Activated CD8-positive, alpha-beta memory T cell treated with anti-CD3 and anti-CD28 coated beads for 1 hour (primary cell): ENCODE measurements around the gene ZNF418.

Source experiments
- DNase-seq, 2 donors: peaks; one replicate each; pipeline ENCODE4 v3.0.0-alpha.2; 2020; ENCODE audit warnings: low read depth in 1 of 2; ENCODE audit errors: extremely low read depth in 1 of 2

Gene ZNF418

DNA sequence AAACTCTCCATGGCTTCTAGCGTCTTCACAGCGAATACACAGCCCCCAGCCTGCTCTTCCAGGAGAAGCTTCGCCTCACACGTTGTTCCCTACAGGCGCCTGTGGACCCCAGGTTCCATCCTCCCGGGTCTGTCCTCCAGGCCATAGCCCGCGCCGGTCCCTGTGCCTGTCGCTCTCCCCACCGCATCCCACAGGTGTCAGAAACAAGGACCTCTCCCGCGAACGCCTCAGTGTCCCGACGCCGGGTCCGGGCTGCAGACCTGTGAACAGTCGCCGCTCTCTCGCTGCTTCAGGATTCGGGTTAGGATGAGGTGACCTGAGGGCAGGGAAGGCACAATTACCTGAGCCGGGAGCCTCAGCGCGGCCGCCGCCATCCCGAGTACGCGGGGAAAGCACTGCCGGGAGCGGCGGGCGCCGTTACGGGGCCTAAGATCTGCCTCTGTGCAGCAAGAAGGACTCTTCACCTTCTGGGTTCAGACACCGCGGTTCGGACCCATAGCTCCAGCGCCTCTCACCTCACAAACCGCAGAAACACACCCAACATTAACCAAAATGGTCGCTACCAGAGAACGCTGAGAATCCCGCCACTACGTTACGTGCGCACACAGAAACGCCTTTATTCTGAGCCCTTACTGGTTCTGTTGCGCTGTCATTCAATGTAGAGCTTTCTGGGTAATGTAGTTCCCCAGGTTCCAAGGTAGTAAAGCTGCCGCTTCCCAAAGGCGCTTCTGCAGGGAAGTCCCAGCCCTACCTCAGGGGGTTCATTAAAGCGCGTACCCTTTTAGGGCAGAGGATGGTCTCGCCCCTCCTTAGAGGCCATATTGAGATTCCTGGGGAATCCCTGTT, at the start of gene ZNF418:
Gene ZNF418 (minus strand): TSS at position 583 of the 846 bp plus-strand sequence. CDS start 1,580 bp downstream, outside the sequence.
- peak in 1 of 2 donors; percentile 3 for DNase-seq

DNA sequence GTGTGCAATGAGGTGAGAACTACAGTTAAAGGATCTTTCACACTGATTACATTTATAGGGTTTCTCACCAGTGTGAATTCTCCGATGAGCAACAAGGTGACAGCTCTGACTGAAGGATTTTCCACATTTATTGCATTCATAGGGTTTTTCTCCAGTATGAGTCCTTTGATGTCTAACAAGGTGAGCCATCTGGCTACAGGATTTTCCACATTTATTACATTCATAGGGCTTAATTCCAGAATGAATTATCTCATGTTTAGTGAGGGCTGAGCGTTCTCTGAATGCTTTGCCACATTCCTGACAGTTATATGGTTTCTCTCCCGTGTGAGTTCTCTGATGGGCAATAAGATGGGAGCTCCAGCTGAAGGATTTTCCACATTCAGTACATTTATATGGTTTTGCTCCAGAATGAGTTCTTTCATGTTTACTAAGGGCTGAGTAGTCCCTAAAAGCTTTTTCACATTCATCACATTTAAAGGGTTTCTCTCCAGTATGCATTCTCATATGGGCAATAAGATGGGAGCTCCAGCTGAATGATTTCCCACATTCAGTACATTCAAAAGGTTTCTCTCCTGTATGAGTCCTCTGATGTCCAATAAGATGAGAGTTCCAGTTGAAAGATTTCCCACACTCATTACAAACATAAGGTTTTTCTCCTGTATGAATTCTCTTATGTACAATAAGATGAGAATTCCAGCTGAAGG, 43.5 kb upstream of the ZNF418 start:
- no peak for DNase-seq

GRCh38 chr19:57974434-57974833, 39.2 kb upstream of the ZNF418 start, which contains the start of gene C19orf18:
Gene C19orf18, minus strand, starts transcription at chr19:57974534. Its CDS starts 102 bp downstream, at chr19:57974432.
- DNase-seq, result no peak

DNA sequence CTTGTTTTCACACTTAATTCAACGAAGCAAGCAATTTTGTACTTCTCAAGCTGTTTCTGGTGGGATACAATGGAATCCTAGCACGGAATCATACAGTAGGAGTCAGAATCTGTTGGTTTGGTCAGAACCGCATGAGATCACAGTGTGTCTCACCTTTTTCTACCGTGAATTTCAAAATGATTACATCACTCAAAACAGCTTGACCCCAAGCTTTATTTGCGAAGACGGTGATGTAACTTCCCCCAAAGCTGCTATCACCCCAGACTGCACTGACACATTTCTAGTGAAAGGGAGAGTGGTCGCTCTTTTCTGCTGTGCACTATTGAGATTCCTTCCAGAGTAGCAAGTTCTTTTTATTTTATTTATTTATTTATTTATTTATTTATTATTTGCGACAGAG, 29.6 kb upstream of the ZNF418 start:
- DNase-seq, result no peak

- DNase-seq, result no peak
Observed at GRCh38 chr19:57961785-57962184, 26.6 kb upstream of the ZNF418 start.

GRCh38 chr19:57954996-57955395, 19.8 kb upstream of the ZNF418 start:
- no peak for DNase-seq

- DNase-seq, result no peak
Observed at GRCh38 chr19:57949702-57950101, 14.5 kb upstream of the ZNF418 start.

GRCh38 chr19:57949296-57949695, 14.1 kb upstream of the ZNF418 start:
- no peak for DNase-seq

GRCh38 chr19:57947419-57948134, 12.4 kb upstream of the ZNF418 start, which contains the start of gene ZNF256:
Gene ZNF256, minus strand, starts transcription at chr19:57947706. Its CDS starts 232 bp downstream, at chr19:57947474.
- peak; percentile 71 to 77 for DNase-seq

DNA sequence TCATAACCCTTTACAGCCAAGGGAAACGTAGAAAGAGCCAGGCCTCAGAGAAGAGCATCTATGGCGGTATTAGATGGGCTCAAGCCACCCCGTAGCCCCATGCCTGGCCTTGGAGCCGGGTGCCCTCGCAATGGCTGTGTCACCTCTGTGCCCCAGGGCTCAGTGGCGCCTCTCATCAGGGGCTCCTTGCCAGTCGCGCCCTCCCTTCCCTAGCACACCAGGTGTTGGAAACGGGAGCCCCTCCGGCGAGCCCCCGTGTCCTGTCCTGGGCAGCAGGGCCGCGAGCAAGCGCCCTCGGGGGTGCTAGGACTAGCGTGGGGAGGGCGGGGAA, 11.9 kb upstream of the ZNF418 start:
- DNase-seq, result no peak

DNA sequence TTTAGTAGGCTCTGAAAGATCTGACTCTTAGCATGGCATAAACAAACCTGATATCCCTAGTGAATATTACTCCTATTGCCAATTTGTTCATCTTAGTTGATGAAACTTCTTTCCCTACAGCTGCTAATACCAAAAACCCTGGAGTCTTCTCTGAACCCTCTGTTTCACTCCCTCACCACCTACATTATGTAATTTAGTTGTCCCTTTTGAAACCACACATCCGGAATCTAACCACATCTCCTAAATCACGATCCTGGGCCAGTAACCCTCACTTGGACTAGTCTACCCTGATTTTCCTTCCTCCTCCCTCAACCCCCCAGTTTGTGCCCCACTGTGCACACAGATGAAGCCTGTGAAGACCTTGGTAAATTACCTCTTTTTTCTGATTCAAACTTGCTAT, 11.1 kb upstream of the ZNF418 start:
- no peak for DNase-seq

DNA sequence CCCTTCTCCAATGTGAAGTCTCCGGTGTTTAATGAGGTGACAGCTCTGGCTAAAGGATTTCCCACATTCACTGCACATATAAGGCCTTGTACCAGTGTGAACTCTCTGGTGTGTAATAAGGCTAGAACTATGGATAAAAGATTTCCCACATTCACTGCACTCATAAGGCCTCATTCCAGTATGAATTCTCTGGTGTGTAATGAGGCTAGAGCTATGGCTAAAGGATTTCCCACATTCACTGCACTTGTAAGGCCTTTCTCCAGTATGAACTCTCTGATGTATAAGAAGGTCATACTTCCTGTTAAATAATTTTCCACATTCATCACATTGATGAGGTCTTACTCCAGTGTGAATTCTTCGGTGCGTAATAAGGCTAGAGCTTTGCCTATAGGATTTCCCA, 6.4 kb upstream of the ZNF418 start:
- no peak for DNase-seq

- no peak for DNase-seq
Observed at GRCh38 chr19:57935731-57936130, 529 bp upstream of the ZNF418 start.

- DNase-seq, result no peak
Observed at GRCh38 chr19:57927587-57927986, 7.6 kb downstream of the ZNF418 start.

DNA sequence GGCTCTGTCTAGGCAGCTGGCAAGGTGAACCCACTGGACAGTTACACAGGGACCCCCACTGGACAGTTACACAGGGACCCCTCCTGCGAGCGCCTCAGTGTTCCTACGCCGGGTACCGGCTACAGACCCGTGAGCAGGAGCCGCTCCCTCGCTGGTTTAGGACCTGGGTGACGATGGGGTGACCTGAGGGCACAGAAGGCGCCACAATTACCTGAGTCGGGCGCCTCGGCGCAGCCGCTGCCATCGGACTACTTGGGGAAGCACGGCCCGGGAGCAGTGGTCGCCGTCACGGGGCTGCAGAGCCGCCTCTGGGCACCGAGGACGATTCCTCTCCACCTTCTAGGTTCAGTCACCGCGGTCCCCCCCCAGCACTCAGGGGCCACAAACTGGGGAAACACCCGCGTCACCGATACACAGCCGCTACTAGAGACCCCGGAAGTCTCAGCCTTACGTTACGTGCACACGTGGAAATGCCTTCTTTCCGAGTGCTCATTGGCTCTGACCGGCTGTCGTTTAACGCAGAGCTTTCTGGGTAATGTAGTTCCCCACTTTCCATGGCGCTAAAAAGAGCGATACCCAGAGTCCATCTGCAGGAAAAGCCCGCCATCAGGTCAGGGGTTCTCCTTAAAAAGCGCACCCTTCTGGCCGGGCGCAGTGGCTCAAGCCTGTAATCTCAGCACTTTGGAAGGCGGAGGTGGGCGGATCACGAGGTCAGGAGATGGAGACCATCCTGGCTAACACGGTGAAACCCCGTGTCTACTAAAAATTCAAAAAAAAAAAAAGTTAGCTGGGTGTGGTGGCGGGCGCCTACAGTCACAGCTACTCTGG, 18.8 kb downstream of the ZNF418 start, which contains the start of gene ZNF417:
Gene ZNF417 (minus strand): TSS at position 425 of the 828 bp plus-strand sequence. CDS start 181 bp downstream, at position 244.
- peak; percentile 65 to 70 for DNase-seq

DNA sequence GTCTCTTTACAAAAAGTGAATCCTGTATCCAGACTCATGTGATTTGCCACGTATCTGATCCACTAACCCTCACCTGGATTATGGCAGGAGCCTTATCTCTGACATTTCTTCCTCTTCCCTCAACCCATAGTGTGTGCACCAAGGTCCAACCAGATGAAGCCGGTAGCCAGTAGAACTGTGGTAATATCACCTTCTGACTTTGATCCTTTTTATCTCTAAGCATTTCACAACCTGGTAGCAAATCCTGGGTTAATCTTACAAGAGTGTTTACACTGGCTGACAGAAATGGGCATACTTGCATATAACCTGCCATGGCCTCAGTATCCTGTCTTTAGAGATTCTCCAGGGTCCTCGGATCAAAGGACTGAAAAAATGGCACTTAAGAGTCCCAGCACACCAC, 20.7 kb downstream of the ZNF418 start:
- DNase-seq, result no peak

DNA sequence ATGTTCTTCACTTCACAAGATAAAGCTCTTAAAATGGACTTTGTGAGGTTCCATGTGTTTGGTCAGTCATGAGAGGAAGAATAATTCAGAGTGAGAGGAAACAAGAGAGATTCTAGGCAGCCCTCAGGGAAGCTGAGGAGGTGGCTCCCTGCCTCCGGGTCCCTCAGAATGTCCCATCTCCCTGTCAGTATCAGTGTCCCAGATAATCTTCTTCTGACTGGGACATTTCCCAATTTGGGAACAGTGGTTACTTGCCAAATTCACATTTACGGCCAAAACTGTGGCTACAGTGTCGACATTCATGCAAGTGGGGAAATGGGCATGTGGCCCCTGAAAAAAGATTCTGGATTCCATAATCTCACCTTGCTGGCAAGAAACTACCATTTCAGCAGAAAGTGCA, 27.8 kb downstream of the ZNF418 start:
- DNase-seq, result no peak

DNA sequence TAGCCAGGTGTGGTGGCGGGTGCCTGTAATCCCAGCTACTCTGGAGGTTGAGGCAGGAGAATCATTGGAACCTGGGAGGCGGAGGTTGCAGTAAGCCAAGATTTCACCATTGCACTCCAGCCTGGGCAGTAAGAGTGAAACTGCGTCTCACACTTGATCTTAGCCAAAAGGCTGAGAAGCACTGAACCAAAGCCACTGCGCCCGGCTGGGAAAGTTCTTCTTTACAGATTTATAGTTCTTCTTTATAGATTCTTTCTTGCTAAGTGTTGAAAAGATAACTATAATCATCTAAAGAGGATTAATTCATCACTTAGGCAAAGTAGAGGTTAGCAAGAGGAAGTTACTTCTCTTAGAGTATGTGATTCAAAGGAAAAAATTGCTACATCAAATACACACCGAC, 29.9 kb downstream of the ZNF418 start:
- no peak for DNase-seq

DNA sequence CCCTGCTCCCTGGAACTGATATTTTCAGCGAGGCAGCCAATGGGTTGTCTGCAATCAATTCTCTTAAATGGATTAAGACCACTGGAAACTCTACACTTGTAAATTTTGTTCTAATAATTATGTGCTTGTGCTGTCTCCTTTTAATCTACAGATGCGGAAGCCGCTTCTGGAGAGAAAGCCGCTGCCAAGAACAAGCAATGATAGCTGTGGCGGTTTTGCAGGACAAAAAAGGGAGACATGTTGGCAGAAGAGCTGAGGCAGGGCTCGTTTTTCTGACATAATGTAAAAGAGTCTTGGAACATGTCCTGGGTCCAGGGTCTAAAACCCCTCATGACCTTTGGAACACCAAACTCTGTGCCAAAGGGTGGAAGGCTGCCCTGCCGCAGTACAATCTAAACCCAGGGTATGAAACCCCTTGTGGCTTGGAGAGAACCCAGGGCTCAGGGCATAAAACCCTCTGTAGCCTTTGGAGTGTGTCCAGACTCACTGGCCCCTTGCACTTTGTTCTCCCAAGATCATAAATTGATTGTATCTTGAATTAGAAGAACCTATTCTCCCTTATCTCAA, 31.5 kb downstream of the ZNF418 start:
- DNase-seq, result no peak

DNA sequence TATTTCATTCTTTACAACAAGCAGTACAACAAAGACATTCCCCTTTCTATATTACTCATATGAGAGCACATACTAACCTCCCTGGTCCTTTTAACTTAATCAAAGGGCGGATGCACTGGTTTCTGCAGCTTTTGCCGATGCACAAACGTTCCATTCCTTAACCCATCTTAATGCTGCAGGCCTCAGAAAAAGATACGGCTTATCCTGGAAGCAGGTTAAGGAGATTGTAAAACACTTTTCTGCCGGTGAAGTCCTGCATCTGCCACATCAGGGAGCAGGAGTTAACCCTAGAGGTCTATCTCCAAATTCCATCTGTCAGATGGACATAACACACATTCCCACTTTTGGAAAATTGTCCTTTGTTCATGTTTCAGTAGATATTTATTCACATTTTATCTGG, 34.9 kb downstream of the ZNF418 start:
- no peak for DNase-seq
